ENCODE results near the gene AKAP8. TPM values are rescaled to one million over a fixed set of nuclear protein-coding genes. Genes with fewer than 3 reads are reported as not detected.

AKAP8 gene
- total RNA-seq, 4 donors from 2014 or later: 27.1 to 86.6 (median 58.5) TPM

DNA sequence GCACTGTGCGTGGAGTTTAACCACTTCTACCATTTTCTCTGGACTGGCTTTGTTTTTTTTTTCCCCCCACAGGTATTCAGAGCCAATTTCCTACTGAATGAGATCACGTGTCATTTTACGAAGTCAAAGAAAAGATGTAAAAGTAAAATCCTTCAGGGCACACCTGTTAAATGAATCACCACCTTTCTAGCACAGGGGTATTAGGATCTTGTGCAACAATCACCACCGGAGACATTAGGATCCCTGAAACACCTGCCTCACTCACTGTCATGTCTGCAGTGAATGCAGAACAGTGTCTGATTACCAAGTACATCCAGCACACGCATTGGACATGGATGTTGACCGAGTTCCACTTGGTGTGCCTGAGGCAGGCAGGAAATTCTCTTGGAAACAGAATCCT lies 64.5 kb downstream of the AKAP8 start:
- TF ChIP-seq POLR2A (IDR thresholded peaks at IDR 0.05): no peak
- TF ChIP-seq, protein P1, sequence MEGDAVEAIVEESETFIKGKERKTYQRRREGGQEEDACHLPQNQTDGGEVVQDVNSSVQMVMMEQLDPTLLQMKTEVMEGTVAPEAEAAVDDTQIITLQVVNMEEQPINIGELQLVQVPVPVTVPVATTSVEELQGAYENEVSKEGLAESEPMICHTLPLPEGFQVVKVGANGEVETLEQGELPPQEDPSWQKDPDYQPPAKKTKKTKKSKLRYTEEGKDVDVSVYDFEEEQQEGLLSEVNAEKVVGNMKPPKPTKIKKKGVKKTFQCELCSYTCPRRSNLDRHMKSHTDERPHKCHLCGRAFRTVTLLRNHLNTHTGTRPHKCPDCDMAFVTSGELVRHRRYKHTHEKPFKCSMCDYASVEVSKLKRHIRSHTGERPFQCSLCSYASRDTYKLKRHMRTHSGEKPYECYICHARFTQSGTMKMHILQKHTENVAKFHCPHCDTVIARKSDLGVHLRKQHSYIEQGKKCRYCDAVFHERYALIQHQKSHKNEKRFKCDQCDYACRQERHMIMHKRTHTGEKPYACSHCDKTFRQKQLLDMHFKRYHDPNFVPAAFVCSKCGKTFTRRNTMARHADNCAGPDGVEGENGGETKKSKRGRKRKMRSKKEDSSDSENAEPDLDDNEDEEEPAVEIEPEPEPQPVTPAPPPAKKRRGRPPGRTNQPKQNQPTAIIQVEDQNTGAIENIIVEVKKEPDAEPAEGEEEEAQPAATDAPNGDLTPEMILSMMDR (IDR thresholded peaks at IDR 0.05): no peak
- Histone ChIP-seq H3K9me3 (no peaks in the 10 kb centered on the region), H3K4me3 (no peak overlapping the region), H3K4me1 (peaks cover 0 to 75% (median 24%) of the 10 kb centered on the region in 4 donors), H3K27ac (no peak overlapping the region), H3K27me3 (no peaks in the 10 kb centered on the region), H3K36me3 (no peaks in the 10 kb centered on the region)
- DNase-seq: no peak

DNA sequence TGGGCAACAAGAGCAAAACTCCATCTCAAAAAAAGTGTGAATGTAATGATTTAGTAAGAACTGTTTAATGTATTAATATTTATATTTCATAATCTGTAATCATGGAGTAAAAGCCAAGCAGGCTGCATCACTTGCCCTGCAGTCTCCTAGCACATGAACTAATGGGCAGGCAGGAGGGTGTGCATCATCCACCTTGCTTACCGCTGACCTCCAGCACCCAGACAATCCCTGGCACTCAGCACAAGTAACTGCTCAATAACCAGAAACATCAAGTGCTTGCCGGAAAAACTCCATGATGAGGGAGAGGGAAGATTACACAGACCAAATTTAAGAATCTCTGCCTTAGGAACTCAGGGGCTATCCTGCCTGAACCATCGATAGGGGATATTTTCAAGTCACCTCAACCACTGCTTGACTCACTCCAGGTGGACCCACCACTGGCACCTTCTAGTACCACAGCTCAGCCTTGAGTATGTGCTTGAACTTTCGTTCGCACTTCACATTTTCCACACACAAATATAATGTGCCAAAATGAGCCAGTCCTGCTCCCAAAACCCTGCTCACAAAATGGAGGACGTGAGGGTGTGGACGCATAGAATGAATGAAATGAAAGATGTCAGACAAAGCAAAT lies 65.8 kb downstream of the AKAP8 start:
- DNase-seq: no peak
- no peaks in the 10 kb centered on the region for H3K9me3 ChIP-seq
- H3K4me3 ChIP-seq: no peak overlapping the region
- H3K27ac ChIP-seq: no peak overlapping the region
- TF ChIP-seq, protein P1 (IDR thresholded peaks at IDR 0.05): no peak
- no peak for TF ChIP-seq POLR2A (IDR thresholded peaks at IDR 0.05)
- H3K36me3 ChIP-seq: no peaks in the 10 kb centered on the region
- H3K4me1 ChIP-seq: peaks cover 0 to 64% (median 20%) of the 10 kb centered on the region in 4 donors
- H3K27me3 ChIP-seq: no peaks in the 10 kb centered on the region

- no peak for DNase-seq
- H3K27me3 ChIP-seq: no peaks in the 10 kb centered on the region
- H3K27ac ChIP-seq: no peak overlapping the region
- TF ChIP-seq POLR2A (IDR thresholded peaks at IDR 0.05): no peak
- H3K9me3 ChIP-seq: no peaks in the 10 kb centered on the region
- no peak overlapping the region for H3K4me3 ChIP-seq
- H3K4me1 ChIP-seq: peaks cover 0 to 40% (median 9%) of the 10 kb centered on the region in 4 donors
- H3K36me3 ChIP-seq: no peaks in the 10 kb centered on the region
Observed at GRCh38 chr19:15307169-15307568, 72.4 kb downstream of the AKAP8 start.

DNA sequence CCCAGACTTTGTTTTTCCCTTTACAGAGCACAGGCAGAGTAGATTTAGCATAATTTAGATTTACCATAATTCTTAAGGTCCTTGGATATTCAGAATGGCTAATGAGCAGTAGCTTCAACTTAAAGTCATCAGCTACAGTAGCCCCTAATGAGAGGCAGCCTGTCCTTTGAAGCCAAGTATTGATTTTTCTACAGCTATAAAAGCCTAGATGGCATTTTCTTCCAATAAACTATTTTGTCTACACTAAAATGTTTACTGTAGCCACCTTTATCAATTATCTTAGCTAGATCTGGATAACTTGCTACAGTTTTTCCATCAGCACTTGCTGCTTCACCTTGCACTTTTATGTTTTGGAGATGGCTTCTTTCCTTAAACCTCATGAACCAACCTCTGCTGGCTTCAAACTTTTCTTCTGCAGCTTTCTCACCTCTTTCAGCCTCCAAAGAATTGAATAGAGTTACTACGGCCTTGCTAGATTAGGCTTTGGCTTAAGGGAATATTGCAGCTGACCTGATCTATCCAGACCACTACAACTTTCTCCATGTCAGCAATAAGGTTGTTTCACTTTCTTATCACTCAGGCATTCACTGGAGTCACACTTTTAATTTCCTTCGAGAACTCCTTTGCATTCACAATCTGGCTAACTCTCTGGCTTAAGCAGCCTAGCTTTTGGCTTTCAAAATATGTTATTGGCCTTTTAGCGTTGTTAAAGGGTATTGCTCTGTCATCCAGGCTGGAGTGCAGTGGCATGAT lies 73.8 kb downstream of the AKAP8 start:
- peaks cover 0 to 39% (median 10%) of the 10 kb centered on the region in 4 donors for H3K4me1 ChIP-seq
- TF ChIP-seq, protein P1 (IDR thresholded peaks at IDR 0.05): no peak
- no peak for TF ChIP-seq POLR2A (IDR thresholded peaks at IDR 0.05)
- DNase-seq: no peak
- no peak overlapping the region for H3K27ac ChIP-seq
- no peak overlapping the region for H3K4me3 ChIP-seq
- no peaks in the 10 kb centered on the region for H3K9me3 ChIP-seq
- H3K27me3 ChIP-seq: no peaks in the 10 kb centered on the region
- no peaks in the 10 kb centered on the region for H3K36me3 ChIP-seq

GRCh38 chr19:15304140-15304705 lies 75.4 kb downstream of the AKAP8 start:
- peak overlapping the region in 1 of 4 donors; percentile 7 for H3K27ac ChIP-seq
- H3K27me3 ChIP-seq: no peaks in the 10 kb centered on the region
- DNase-seq: no peak
- H3K36me3 ChIP-seq: no peaks in the 10 kb centered on the region
- no peaks in the 10 kb centered on the region for H3K9me3 ChIP-seq
- peaks cover 0 to 52% (median 17%) of the 10 kb centered on the region in 4 donors for H3K4me1 ChIP-seq
- H3K4me3 ChIP-seq: no peak overlapping the region
- no peak for TF ChIP-seq POLR2A (IDR thresholded peaks at IDR 0.05)
- TF ChIP-seq, protein P1 (IDR thresholded peaks at IDR 0.05): no peak

Small RNA genes within 50 kb of the gene (small RNA-seq; reads per million reads assigned to genes)
- 0 reads per million in 2 donors for gene AC005776.1

Other genes starting within 250 kb of the AKAP8 start
- gene NOTCH3, start 178.8 kb downstream of the AKAP8 start, total RNA-seq: 10 to 100 TPM in 2 of 4 donors, 1 to 10 TPM in 2; 2.6 to 16.5 (median 8.9) TPM
- not detected for gene EPHX3, start 147.3 kb downstream of the AKAP8 start, total RNA-seq
- 100 to 1,000 TPM in 1 of 4 donors, 10 to 100 TPM in 3; 51.0 to 148 (median 77.5) TPM for gene BRD4, start 47.2 kb downstream of the AKAP8 start, total RNA-seq
- gene AKAP8L, start 39.2 kb upstream of the AKAP8 start, total RNA-seq: 100 to 1,000 TPM; 129 to 275 (median 247) TPM
- gene WIZ, start 70.2 kb upstream of the AKAP8 start, total RNA-seq: 10 to 100 TPM; 25.4 to 45.2 (median 40.6) TPM
- 10 to 100 TPM in 1 of 4 donors, 1 to 10 TPM in 3; 6.6 to 66.0 (median 6.9) TPM for gene RASAL3, start 84.8 kb upstream of the AKAP8 start, total RNA-seq
- not detected for gene PGLYRP2, start 99.7 kb upstream of the AKAP8 start, total RNA-seq
- not detected for gene CYP4F22, start 128.7 kb upstream of the AKAP8 start, total RNA-seq
- gene CYP4F8, start 235.4 kb upstream of the AKAP8 start, total RNA-seq: not detected

All from Peyer's patch (tissue), 4 donors.